GM19043 (cell line): Measurements from ENCODE around the gene PRUNE2.
"Not testable (repeated sequence)": the region's sequence is repeated elsewhere in the genome, so short reads cannot be mapped to it uniquely, and the experiment has no call there.

Experiments
- ATAC-seq: cut with Tn5 transposase; IDR thresholded peaks from one replicate; pipeline ENCODE4 v1.9.1; 2021; ENCODE audit warnings: low read depth; ENCODE audit not compliant: unreplicated experiment

PRUNE2 gene

DNA sequence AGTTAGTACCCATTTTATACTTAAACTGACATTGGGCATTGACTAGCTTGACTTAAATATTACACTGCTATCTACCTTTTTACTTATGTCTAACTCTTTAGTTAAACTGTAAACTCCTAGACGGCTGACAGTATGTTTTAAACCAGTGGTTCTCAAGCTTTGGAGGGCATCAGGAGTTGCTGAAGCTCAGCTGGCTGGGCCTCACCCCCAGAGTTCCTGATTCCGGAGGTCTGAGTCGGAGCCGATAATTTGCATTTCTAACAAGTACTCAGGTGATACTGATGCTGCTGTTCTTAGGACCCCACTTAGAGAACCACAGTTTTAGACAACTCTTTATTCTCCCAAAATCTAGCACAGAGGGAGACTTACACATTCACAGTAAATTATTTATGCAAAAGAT lies 205.0 kb downstream of the PRUNE2 start:
- ATAC-seq, result no peak

DNA sequence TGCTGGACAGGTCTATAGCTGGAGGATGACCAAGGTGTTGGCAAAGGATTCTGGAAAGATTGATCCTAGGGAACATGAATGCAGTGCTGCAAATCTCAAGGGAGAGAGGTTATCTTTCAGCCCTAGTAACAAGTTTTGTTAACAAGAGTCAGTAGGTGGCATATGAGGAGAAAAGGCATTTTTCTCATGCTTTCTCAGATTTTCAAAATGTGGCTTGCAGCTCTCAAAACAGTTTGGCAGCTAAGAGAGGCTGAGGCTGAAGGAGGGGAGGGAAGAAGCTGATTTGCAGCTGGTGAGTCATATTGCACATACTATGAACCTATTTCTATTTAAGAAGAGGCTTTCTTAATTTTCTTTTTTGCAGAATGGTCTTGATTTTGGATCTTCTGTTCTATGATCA lies 205.9 kb downstream of the PRUNE2 start:
- no peak for ATAC-seq

DNA sequence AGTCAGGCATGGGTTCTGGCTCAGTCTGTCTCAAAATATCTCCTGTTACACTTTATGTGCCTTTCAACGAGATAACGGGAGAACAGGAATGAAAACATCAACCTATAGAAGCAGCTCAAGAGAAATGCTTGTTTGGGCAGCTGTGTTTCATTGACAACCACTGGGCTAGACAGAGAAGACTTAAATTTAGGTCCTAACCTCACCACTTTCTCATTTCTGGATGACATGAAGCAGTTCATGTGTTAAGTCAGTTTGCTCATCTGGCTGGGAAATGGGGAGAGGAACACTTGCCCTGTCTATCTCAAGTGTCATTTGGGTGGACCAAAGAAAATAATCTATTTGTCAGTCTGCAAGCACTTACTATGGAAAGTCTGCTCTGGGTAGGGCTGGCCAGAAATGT lies 208.4 kb downstream of the PRUNE2 start:
- ATAC-seq, result no peak

DNA sequence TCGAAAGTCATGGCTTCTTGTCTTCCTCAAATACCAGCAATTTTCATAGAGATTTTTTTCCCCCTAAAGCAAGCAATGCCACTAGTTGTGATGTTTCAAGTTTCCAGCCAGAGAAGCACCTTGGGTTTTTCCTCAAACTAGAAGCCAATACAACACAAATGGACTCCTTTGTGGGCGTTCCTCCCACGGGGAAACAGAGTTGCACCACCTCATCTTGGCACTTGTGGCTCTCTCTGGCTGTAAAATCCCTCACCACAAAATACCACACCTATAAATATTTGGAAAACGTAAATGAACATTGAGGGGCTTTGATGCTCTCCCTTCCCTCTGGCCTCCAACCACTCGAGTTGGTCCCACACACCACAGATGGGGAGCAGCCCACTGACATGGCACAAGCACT lies 208.8 kb downstream of the PRUNE2 start:
- ATAC-seq, result no peak

DNA sequence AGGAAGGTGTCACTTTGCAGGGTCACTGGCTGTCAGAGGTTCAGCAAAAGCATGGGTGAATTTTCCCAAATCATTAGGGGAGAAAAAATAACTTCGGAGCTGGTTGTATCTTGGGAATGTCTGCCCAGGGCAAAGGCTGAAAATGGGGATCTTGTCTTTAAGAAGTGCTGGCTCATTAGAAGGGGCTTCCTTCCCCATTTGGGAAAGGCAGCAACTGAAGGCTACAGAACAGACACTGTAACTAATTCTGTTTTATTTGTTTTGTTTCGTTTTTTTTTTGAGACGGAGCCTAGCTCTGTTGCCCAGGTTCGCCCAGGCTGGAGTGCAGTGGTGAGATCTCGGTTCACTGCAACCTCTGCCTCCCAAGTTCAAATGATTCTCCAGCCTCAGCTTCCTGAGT lies 212.0 kb downstream of the PRUNE2 start:
- ATAC-seq, result no peak

DNA sequence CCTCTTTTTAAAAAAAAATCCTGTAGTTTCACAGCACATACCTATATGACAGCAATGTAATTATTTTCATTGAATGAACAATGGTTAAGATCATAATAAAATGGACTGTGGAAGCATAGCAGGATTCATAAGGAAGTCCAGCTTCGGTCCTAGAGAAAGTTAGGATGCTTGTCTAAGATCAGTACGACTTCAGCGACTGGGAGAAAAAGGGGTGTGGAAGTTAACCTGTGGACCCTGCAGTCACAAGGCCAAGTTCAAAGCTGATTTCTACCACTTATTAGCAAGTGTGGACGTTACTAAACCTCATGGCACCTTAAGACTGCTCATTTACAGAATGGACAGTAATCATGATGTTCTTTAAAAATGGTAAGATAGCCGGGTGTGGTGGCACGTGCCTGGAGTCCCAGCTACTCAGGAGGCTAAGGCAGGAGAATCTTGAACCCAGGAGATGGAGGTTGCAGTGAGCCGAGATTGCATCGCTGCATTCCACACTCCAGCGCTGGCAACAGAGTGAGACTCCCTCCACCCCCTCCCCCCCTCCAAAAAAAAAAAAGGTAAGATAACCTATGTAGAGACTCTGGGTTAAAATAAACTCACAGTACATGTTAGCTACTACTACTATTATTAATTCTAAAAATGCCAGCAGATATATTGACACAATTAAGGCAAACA lies 213.3 kb downstream of the PRUNE2 start:
- ATAC-seq, result no peak

DNA sequence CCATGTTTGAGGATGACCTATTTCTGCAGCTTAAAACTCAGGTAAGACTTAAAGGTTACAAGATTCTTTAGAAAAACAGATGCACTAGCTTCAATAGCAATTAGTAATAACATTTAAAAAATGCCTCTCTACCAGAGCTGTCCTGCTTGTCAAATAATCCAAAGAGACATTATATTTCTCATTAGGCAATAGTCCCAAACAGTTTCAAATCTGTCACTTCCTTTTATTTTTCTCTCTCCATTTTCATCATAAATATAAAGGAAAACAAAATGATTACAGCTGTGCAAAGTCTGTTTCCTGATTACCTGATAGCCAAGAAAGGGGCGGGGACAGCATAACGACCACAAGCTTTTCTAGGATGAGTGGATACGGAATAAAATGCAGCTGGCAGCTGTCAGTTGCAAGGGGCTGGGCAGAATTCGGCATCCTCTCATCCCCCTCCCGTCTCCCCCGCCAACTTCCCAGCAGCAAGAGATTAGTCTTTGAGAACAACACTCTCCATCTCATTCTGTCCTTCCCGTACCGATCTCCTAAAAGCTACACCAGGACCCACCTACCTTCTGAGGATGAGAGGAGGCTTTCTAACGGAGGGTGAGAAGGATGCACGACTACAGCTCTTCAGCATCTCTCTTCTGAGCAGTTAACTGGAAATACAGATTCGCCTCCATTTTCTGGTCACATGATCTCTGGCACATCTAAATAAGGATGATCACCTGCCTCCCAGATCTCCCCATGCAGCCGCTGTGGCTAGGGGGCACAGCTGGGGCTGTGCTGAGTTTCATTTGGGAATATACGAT lies 214.2 kb downstream of the PRUNE2 start:
- ATAC-seq, result no peak

DNA sequence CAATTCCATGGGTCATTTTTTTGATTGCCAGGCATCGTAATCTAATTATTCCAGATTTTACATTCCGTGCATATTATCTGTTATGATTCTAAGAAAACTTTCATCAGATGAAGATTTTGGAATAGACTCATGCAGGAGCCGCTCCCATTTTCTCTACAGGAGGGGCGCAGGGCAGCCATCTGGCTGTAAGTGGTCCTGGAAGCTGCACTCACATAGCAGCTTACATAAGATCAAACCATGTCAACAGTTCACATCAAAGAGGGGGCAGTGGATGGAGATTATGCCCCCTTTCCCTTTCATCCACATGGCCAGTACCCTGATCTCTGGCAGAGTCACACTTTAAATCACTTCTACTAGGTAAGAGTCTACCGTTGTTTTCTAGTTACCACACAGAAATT lies 214.9 kb downstream of the PRUNE2 start:
- no peak for ATAC-seq

DNA sequence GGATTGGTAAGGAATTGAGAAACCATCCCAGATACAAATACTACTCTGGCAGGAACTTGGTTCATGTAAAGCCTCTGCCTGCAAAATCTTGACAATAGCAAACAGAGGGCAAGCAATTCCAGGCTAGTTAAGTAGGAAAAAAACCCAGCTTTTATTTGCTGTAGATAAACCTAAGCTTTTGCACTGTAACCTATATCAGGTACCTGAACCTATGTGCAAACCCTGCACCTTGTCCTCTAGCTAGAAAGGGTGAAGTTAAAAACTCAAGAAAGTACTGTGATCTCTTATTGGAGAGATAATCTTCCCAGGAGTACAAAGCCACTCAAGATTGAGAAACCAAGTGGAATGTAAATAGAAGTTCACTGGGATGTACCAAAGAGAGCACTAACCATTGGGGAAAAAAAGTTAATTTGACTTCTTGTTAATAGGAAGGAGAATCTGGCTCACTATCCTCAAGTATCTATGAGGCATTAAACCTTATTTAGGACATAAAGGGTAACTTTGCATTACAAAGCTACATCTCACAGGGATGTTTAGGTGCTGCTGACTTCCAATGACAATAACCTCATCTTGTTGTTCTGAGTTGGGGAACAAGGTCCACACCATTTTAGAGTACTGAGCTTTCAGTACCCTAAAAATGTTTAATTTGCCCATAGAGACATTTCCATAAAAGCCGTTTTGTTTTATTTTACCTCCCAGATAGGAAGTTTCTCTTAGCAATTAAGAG lies 215.5 kb downstream of the PRUNE2 start:
- no peak for ATAC-seq

DNA sequence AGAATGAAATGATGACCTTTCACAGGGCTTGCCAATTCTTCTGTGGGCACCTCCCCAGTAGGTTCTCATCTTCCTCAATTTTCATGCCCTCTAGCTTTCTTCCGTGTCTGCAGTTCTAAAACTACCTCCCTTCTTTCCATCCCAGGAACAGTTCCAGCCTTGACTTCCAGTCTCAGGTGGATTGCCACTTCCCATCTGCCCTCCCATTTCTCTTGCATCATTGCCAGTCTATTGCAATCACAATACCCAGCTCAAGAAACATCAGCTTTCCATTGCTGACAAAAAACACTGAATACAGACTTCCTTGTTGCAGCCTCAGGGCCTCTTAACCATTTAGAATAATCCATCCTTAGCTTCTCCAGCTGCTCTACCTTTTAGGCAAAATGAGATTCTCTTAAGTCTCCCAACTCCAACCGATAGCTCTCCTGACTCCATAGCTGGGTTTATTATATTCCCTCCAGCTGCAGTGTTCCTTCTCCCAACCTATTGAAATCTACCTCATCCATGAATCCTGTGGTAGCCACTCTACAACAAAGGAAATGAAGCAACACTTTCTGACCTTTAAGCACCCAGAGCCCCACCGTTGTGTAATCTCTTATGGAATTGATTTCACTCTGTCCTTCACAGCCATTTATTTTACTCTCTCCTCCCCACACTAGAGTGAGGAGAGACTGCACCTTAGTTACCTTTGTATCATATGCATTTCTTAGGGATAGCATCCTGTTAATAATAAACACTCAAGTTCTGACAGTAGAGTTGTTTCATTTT lies 217.3 kb downstream of the PRUNE2 start:
- ATAC-seq, result no peak

DNA sequence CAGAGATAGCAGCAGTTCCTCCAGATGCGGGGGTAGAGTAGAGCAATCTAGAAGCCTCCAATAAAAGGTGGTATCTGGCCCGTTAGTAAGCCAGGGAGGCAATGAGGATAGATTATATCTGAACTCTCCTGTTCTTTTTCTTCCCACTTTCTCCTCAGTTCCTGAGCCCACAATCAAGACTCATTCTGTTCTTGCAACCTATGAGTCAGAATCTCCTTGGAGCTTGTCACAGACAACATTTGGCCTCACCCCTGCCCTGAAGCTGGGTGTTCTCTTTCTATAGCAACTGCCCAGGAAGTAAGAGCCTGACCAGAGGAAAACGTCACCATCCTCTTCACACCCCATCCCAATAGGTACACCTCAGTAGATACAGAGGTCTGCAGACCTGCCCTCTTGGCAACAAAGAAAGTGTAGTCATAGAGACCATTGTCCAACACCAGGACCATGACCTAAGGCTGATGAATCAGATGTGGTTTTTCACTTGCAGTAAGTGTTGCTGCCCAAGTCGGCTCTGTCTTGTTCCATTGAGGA lies 218.0 kb downstream of the PRUNE2 start:
- no peak for ATAC-seq

DNA sequence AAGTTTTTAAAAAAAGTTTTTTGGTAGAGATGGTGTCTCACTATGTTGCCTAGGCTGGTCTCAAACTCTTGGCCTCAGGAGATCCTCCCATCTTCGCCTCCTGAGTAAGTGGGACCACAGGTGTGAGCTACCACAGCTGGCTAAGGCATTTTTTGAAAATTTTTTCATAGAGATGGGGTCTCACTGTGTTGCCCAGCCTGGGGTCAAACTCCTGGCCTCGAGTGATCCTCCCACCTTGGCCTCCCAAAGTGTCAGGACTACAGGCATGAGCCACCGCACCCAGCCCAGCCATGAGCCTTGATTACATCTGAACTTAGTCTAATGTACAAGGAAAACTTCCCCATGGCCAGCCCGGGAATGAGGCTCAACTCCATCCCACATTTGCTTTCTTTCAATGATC lies 219.2 kb downstream of the PRUNE2 start:
- ATAC-seq, result no peak

DNA sequence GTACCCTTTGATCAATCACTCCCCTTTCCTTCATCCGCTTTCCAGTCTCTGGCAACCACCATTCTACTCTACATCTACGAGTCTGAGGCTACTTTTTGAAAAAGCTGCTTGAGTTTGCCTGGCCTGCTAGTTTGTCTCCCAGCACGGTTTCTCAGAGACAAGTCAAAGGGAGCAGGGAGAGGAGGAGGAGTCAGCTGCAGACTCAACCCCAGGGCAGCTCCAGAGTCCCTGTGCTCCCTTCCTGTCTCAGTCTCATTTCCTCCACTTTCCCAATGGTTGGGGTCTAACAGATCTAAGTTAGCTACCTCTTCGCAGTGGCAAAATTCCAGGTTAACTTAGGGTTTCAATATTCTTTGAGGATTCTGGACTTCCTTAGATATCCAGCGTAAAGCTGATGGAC lies 221.7 kb downstream of the PRUNE2 start:
- ATAC-seq, result no peak

DNA sequence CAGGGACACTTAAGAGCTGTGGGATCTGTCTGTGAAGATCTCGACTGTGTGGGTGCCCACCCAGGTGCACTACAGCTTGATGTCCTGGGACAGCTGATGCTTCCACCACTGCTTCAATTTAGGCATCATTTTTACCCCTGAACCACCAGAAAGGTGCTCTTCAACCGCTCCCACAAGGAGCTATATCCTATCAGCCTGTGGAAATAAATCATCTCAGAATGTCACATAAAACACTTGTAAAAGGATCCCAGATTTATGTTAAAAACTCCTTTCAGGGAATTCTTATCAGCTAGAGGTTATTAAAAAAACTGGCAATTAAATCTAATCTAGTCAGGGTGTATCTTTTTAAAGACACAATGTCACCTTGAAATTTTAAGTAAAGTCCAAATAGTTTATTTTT lies 224.4 kb downstream of the PRUNE2 start:
- ATAC-seq, result no peak

DNA sequence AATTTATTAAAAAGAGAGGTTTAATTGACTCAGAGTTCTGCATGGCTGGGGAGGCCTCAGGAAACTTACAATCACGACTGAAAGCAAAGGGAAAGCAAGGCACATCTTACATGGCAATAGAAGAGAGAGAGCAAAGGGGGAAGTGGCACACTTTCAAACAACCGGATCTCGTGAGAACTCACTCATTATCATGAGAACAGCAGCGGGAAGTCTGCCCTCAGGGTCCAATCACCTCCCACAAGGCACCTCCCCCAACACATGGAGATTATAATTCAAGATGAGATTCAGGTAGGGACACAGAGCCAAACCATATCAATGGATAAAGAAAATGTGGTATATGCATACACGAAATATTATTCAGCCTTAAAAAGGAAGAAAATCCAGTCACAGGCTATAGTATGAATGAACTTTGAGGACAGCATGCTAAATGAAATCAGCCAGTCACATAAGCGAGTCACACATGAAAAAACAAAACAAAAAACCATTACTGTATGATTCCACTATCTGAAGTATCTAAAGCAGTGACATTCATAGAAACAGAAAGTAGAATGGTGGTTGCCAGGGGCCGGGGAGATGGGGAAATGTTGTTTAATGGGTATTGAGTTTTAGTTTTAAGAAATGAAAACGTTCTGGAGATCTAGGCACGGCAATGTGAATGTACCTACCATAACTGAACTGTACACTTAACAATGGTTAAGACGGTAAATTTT lies 225.0 kb downstream of the PRUNE2 start:
- ATAC-seq, result no peak

DNA sequence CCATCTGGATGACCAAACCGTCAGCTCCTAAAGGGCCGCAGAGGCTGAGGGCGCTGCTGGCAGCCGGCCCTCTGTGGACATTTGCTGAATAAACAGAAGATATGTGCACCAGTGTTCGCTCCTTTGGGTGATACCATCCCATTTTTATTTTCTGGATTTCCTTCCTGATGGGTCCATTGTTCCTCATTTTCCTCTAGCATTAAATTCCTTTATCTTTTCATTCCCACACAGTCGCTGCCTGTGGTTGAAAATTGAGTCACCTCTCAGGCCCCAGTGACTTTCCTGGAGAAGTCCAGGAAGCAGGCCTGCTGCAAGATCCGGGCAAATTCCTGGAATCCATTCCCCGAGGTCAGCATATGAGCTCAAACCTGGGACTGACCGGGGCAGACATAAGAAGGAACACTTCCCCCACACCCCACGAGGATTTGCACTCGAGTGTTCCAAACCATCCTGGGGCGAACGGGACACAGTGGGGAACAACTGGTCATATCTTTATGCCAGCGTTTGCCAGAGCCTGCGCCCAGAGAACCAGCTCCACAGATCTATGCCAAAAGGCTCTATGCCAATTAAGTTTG lies 228.3 kb downstream of the PRUNE2 start:
- no peak for ATAC-seq

DNA sequence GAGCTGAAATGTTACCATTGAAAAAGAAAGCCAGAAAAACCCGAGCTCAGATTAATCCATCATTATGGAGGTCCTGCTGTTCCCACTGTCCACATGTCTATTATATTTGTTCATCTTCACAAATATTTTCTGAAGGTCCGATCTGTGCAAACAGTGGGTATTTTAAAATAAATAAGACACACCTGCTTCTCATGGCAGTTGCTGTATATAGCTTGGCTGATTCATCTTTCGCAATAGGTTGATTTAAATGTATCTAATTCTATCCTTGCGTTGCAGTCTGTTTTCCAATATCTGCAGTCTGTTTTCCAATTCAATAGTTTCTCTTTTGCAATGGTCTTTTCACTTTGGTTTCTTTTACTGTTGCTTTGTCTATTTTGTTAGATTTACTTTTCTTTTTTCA lies 229.1 kb downstream of the PRUNE2 start:
- no peak for ATAC-seq

DNA sequence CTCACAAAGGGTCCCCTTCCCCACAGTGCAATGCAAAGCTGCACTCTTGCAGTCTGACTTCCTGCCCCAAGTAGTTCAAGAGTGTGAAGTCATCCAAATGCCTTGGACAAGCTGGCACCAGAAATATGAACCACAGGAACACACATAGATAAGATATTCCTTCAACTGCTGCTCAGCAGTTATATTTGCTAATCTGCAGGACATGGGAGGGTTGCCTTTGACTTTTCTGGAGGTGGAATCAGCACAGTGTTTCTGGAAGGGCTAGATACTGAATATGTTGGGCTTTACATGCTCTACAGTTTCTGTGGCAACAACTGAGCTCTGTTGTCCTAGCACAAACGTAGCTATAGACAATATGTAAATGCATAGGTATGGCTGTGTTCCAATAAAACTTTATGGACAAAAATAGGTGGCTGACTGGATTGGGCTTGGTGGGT lies 238.4 kb downstream of the PRUNE2 start:
- ATAC-seq, result no peak

DNA sequence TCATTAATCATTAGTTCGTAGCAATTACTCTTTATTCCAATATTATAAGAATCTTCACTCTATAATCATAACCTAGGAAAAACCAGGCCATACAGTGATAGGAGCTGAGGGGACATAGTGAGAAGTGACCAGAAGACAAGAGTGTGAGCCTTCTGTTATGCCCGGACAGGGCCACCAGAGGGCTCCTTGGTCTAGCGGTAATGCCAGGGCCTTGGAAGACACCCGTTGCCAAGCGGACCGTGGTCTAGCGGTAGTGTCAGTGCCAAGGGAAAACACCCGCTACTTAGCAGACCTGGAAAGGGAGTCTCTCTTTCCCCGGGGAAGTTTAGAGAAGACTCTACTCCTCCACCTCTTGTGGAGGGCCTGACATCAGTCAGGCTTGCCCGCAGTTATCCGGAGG lies 239.9 kb downstream of the PRUNE2 start:
- not testable (repeated sequence) for ATAC-seq

DNA sequence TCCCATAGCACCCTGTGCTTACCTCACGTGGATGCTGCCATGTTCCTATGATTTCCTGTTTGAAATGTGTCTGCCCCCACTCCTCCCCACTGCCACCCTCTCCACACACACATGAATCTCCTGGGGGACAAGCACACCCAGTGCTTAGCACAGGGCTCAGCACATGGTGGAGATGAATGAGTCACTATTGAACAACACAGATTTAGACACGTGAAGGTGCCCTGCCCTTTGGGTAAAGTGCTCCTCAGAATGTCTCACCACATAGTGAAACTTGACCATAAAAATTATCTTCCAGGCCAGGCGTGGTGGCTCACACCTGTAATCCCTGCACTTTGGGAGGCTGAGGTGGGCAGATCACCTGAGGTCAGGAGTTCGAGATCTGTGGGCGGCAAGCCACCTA lies 240.5 kb downstream of the PRUNE2 start:
- no peak for ATAC-seq
